ENCODE data around the gene CDK5RAP2.

The CDK5RAP2 gene

GRCh38 chr9:120619751-120620655 is 40.0 kb upstream of the CDK5RAP2 start:
- Histone ChIP-seq H2AFZ (ENCODE audit: low read depth, low read length) (no peak overlapping the region), H3K79me2 (ENCODE audit: insufficient read depth, low read length) (no peaks in the 10 kb centered on the region), H3K27me3 (ENCODE audit: insufficient read depth, low read length, poor library complexity) (no peaks in the 10 kb centered on the region), H3K27ac (ENCODE audit: low read length) (no peak overlapping the region), H4K20me1 (ENCODE audit: insufficient read depth, low read length) (no peaks in the 10 kb centered on the region), H3K4me3 (ENCODE audit: low read depth in 1 of 2, low read length in 2 of 2) (no peak overlapping the region), H3K4me2 (ENCODE audit: insufficient read depth, low read length) (no peak overlapping the region), H3K9me3 (ENCODE audit: insufficient read depth, low read length, severe bottlenecking) (no peaks in the 10 kb centered on the region), H3K36me3 (ENCODE audit: insufficient read depth, low read length) (no peaks in the 10 kb centered on the region; the same call in 1 of the 2 replicates), H3K4me1 (ENCODE audit: insufficient read depth, low read length) (no peaks in the 10 kb centered on the region), H3K9ac (ENCODE audit: low read depth, low read length) (no peak overlapping the region)
- peak; percentile 91 for ATAC-seq (ENCODE audit: insufficient read depth, low read depth)
- peak; percentile 61 for DNase-seq
- TF ChIP-seq CTCF (IDR thresholded peaks at IDR 0.05; ENCODE audit: borderline replicate concordance, extremely low read depth, low read length, poor library complexity, severe bottlenecking) (peak; percentile 81), EZH2 (IDR thresholded peaks at IDR 0.05; ENCODE audit: borderline replicate concordance, low read depth, low read length, severe bottlenecking) (no peak)

GRCh38 chr9:120616966-120617935 is 37.3 kb upstream of the CDK5RAP2 start:
- TF ChIP-seq CTCF (IDR thresholded peaks at IDR 0.05; ENCODE audit: borderline replicate concordance, extremely low read depth, low read length, poor library complexity, severe bottlenecking) (no peak), EZH2 (IDR thresholded peaks at IDR 0.05; ENCODE audit: borderline replicate concordance, low read depth, low read length, severe bottlenecking) (no peak)
- Histone ChIP-seq H3K79me2 (ENCODE audit: insufficient read depth, low read length) (no peaks in the 10 kb centered on the region), H3K9me3 (ENCODE audit: insufficient read depth, low read length, severe bottlenecking) (no peaks in the 10 kb centered on the region), H3K4me1 (ENCODE audit: insufficient read depth, low read length) (no peaks in the 10 kb centered on the region), H3K36me3 (ENCODE audit: insufficient read depth, low read length) (no peaks in the 10 kb centered on the region; the same call in 1 of the 2 replicates), H3K4me3 (ENCODE audit: low read depth in 1 of 2, low read length in 2 of 2) (no peak overlapping the region), H3K27me3 (ENCODE audit: insufficient read depth, low read length, poor library complexity) (no peaks in the 10 kb centered on the region), H3K4me2 (ENCODE audit: insufficient read depth, low read length) (no peak overlapping the region), H3K9ac (ENCODE audit: low read depth, low read length) (no peak overlapping the region), H2AFZ (ENCODE audit: low read depth, low read length) (no peak overlapping the region), H4K20me1 (ENCODE audit: insufficient read depth, low read length) (no peaks in the 10 kb centered on the region), H3K27ac (ENCODE audit: low read length) (no peak overlapping the region)
- ATAC-seq (ENCODE audit: insufficient read depth, low read depth) (no peak), DNase-seq (no peak)

- Histone ChIP-seq H2AFZ (ENCODE audit: low read depth, low read length) (no peak overlapping the region), H3K9me3 (ENCODE audit: insufficient read depth, low read length, severe bottlenecking) (no peaks in the 10 kb centered on the region), H3K9ac (ENCODE audit: low read depth, low read length) (no peak overlapping the region), H3K4me2 (ENCODE audit: insufficient read depth, low read length) (no peak overlapping the region), H4K20me1 (ENCODE audit: insufficient read depth, low read length) (no peaks in the 10 kb centered on the region), H3K36me3 (ENCODE audit: insufficient read depth, low read length) (peaks cover 23% of the 10 kb centered on the region; the same call in 1 of the 2 replicates), H3K27me3 (ENCODE audit: insufficient read depth, low read length, poor library complexity) (no peaks in the 10 kb centered on the region), H3K79me2 (ENCODE audit: insufficient read depth, low read length) (no peaks in the 10 kb centered on the region), H3K4me1 (ENCODE audit: insufficient read depth, low read length) (no peaks in the 10 kb centered on the region), H3K4me3 (ENCODE audit: low read depth in 1 of 2, low read length in 2 of 2) (no peak overlapping the region), H3K27ac (ENCODE audit: low read length) (no peak overlapping the region)
- no peak for DNase-seq
- ATAC-seq (ENCODE audit: insufficient read depth, low read depth), result no peak
- no peak for TF ChIP-seq EZH2 (IDR thresholded peaks at IDR 0.05; ENCODE audit: borderline replicate concordance, low read depth, low read length, severe bottlenecking)
- TF ChIP-seq CTCF (IDR thresholded peaks at IDR 0.05; ENCODE audit: borderline replicate concordance, extremely low read depth, low read length, poor library complexity, severe bottlenecking), result peak; percentile 41
These were observed 32.3 kb upstream of the CDK5RAP2 start for GRCh38 chr9:120612218-120612617.
